Activated CD4-positive, alpha-beta T cell treated with anti-CD3 and anti-CD28 coated beads for 4 hours (primary cell): ENCODE results near the gene ZNF268.

Source experiments
- DNase-seq, 2 donors: peaks; one replicate each; pipeline ENCODE4 v3.0.0-alpha.2; 2020

The ZNF268 gene

DNA sequence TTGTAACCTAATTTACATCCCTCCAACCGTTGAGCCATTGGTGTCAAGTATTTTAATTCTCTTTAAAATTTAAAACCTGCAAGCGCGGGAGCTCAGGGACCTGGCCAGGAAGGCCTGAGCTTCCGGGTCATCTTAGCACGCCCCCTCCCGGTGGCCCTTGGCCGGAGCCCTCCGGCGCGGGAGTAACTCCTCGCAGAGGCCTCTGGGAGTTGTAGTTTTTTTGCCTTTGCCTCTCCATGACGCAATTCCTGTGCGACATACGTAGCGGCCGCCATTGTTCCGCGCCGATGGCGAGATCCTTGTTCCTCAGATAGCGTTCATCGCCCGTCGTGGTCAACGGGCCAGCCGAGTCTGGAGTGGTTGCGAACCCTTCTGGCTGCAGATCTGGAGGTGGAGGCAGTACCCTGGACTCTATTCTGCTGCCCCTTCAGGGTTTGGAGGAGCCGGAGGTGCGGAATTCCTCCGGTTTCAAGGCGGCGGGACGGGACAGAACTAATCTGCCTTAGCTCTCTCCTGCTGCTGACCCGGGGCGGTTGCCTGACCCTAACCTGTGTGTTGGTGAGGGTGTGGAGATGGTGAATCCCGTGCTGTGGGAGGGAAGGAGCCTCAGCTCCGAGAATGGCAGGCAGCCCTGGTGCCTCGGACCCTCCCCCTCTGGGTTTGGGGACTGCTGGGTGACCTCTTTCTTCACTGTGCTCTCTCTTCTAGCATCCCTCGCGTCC is at the start of gene ZNF268:
TSS of gene ZNF268 (plus strand) at position 258 of the 722 bp plus-strand sequence. CDS start 503 bp downstream, outside the sequence.
- peak; percentile 85 to 89 for DNase-seq

DNA sequence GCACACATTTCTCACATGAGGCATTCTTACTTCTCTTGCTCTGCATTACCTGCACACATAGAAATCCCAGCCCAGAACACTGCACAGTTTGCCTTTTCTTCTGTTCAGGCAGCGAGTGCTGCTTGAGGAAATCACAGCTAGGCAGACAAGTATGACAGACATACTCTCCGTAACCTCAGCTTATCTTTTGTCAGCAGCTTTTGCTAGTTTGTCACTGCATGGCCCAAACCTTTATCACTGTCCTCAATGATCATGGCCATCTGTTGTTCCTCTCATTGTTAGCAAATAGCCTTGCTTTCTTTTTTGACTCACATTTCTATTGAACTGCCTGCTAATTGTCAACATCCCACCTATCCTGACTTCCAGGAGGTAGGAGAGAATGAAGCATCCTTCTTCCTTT is 45.5 kb upstream of the ZNF268 start:
- DNase-seq, result no peak

DNA sequence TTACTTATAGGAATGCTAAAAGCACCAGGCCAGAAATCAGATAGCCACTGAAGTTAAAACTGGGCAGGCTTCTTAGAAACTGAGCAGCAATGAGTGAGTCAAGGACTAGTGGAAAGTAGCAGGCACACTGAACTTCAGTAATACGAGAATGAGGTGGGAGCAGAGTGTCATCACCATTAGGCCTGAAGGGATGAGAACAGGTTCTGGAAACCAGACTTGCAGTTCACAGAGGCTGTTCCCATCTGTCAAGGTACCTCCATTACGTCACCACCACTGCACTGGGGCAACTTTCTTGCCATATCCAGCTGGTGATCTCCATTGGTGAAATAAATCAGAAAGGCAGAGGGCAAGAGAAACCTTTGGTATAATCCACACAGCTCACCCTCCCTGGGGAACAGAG is 35.3 kb upstream of the ZNF268 start:
- no peak for DNase-seq

DNA sequence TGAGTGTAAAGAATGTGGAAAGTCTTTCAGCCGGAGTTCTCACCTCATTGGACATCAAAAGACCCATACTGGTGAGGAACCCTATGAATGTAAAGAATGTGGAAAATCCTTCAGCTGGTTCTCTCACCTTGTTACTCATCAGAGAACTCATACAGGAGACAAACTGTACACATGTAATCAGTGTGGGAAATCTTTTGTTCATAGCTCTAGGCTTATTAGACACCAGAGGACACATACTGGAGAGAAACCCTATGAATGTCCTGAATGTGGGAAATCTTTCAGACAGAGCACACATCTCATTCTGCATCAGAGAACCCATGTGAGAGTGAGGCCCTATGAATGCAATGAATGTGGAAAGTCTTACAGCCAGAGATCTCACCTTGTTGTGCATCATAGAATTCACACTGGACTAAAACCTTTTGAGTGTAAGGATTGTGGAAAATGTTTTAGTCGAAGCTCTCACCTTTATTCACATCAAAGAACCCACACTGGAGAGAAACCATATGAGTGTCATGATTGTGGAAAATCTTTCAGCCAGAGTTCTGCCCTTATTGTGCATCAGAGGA is 25.1 kb upstream of the ZNF268 start:
- DNase-seq, result no peak

DNA sequence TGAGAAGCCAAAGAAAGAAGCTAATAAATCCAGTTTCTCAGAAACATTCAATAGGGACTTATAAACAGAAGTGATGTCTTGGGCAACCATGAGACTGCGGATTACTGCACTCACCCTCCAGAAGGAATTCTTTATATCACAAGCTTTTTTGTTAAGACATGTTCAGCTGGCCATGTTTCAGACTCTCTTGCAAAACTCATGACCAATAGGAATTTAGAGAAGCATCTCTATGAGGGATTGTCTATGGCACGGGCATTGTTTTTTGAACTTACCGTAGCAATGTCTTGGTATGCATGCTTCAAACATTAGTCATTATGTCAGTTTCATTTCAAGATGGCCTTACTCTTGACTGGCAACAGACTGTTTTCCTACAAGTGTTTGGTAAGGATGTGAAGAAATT is 15.5 kb upstream of the ZNF268 start:
- DNase-seq, result no peak

DNA sequence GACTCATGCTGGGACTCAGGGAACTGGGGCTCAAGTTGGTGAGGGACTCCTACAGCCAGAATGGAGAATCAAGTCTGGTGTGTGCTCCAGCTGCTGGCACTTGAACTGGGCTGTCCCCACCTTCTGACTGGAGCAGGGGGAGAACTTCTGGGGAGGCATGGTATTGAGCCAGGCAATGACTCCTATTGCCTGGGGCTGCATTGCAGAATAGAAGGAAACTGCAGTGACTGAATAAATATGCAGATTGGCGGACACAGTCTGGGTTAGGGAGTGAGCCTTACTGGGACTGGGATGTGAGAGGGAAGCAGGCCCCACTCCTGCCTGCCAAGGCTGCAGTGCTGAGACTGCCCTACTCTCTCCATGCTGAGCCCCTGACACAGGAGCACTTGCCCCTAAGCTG is 8.8 kb upstream of the ZNF268 start:
- no peak for DNase-seq

DNA sequence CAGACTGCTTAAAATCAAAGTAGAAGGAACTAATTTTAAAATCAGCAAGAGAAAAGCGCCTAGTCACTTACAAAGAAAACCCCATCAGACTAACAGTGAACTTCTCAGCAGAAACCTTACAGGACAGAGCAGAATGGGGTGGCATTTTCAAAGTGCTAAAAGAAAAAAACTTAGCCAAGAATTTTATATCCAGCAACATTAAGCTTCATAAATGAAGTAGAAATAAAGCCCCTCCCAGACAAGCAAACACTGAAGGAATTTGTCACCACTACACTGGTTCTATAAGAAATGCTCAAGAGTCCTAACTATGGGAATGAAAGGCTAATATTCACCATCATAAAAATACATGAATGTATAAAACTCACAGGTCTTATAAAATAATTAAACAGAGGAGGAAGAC is 6.4 kb upstream of the ZNF268 start:
- no peak for DNase-seq

DNA sequence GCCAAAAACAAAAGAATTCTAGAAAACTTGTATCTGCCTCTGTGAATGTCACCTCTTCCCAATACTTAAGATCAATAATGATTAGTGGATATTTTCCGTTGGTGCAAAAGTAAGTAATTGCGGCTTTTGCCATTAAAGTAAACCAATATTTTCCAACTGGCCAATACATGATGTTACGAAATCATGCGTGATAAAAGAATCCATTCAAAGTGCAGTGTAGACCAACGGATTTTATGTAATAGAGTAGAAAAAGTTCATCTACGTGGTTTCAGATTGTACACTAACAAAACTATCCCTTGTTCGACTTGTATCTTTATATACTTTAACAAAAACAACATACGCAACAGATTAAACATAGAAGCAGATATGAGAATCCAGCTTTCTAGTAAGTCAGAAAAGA is 626 bp upstream of the ZNF268 start:
- DNase-seq, result no peak

DNA sequence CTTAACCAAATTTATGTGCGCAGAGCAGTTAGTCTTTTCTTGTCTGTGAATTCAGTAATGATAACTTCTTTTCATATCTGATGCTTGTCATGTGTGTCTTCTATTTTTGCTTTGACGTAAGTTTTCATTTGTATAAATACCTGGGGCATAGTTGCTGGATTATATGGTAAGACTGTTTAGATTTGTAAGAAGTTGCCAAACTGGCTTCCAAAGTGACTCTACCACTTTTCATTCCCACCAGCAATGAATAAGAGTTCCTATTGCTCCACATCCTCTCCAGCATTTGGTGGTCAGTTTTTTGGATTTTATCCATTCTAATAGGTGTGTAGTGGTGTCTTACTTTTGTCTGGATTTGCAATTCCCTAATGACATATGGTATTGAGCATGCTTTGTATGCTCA is 8.9 kb downstream of the ZNF268 start:
- no peak for DNase-seq

DNA sequence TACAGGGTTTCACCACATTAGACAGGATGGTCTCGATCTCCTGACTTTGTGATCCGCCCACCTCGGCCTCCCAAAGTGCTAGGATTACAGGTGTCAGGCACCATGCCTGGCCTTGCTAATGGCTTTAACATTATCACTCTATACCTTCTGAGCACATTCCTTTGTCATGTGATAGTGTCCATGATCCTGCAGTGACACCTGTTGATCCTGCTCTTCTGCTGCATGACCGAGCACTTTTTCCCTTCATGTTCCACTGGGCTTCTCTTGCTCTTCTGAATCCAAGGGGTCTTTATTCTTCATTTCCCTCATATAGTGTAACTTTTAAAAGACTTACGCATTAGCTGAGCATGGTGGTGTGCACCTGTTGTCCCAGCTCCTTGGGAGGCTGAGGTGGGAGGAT is 11.6 kb downstream of the ZNF268 start:
- no peak for DNase-seq

DNA sequence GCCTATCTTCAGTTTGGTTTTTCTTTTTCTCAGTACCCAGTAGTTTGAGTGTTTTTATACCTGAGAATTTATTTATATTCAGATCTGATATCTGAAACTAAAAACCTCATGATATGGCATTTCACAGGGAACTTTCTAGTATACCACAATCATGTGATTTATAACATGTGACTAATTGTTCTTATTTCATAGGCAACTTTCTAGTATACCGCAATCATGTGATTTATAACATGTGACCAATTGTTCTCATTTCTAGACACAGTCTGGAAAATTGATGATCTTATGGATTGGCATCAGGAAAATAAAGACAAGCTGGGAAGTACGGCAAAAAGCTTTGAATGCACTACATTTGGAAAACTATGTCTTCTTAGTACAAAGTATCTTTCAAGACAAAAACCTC is 20.6 kb downstream of the ZNF268 start:
- DNase-seq, result no peak

DNA sequence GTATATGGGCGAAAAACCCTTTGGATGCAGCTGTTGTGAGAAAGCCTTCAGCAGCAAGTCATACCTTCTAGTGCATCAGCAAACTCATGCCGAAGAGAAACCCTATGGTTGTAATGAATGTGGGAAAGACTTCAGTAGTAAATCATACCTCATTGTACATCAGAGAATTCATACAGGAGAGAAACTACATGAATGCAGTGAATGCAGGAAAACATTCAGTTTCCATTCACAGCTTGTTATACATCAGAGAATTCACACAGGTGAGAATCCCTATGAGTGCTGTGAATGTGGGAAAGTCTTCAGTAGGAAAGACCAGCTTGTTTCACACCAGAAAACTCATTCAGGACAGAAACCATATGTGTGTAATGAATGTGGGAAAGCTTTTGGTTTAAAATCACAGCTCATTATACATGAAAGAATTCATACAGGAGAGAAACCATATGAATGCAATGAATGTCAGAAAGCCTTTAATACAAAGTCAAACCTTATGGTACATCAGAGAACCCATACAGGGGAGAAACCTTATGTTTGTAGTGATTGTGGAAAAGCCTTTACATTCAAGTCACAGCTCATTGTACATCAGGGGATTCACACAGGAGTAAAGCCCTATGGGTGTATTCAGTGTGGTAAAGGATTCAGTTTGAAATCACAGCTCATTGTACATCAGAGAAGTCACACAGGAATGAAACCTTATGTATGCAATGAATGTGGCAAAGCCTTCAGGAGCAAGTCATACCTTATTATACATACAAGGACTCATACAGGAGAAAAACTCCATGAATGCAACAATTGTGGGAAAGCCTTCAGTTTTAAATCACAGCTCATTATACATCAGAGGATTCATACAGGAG is 21.4 kb downstream of the ZNF268 start:
- DNase-seq, result no peak

DNA sequence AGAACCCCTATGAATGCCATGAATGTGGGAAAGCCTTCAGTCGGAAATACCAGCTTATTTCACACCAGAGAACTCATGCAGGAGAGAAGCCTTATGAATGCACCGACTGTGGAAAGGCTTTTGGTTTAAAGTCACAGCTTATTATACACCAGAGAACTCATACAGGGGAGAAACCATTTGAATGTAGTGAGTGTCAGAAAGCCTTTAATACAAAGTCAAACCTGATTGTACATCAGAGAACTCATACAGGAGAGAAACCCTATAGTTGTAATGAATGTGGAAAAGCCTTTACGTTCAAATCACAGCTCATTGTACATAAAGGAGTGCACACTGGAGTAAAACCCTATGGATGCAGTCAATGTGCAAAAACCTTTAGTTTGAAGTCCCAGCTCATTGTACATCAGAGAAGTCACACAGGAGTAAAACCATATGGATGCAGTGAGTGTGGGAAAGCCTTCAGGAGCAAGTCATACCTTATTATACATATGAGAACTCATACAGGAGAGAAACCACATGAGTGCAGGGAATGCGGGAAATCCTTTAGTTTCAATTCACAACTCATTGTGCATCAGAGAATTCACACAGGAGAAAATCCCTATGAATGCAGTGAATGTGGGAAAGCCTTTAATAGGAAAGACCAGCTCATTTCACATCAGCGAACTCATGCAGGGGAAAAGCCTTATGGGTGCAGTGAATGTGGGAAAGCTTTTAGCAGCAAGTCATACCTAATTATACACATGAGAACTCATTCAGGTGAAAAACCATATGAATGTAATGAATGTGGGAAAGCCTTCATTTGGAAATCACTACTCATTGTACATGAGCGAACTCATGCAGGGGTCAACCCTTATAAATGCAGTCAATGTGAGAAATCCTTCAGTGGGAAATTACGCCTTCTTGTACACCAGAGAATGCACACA is 22.3 kb downstream of the ZNF268 start:
- DNase-seq, result no peak

DNA sequence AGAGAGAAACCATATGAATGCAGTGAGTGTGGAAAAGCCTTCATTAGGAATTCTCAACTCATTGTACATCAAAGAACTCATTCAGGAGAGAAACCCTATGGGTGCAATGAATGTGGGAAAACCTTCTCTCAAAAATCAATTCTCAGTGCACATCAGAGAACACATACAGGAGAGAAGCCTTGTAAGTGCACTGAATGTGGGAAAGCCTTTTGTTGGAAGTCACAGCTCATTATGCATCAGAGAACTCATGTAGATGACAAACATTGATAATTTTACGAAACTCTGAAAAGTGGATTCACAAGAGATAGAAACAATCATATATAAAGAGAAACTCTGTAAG is 22.9 kb downstream of the ZNF268 start:
- DNase-seq, result no peak

DNA sequence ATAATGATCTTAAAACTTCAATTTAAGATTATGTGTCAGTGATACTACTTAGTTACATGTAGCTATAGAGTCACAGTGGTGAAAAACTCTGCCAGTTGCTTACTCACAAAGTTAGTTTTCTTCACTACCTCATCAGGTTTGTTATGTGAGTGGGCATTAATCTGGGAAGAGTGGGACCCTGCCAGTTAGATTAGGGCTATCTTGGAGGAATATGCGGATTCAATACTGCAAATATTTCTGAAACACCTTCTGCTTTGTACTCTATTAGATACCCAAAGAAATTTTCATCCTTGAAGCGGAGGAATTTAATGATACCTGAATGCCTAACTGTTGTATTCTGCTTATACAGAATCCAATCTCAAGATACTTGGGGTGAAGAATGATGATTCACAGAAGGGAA is 25.1 kb downstream of the ZNF268 start:
- DNase-seq, result no peak

DNA sequence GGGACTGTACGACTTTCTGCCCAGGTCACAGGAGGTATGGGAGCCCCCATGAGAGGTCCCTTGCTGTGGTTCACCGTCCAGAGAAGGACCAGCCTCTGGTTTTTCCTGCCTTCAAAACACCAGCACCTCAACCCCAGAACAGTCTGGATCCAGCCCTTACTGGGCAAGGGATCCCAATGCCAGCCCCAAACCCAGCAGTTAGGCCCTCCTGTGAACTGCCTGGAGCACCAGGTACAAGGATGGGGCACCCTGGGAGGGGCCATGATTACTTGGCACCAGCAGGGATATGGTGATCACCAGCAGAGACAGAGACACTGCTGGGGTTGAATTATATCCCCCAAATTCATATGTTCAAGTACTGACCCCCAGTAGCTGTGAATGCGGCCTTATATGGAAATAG is 34.4 kb downstream of the ZNF268 start:
- DNase-seq, result no peak

DNA sequence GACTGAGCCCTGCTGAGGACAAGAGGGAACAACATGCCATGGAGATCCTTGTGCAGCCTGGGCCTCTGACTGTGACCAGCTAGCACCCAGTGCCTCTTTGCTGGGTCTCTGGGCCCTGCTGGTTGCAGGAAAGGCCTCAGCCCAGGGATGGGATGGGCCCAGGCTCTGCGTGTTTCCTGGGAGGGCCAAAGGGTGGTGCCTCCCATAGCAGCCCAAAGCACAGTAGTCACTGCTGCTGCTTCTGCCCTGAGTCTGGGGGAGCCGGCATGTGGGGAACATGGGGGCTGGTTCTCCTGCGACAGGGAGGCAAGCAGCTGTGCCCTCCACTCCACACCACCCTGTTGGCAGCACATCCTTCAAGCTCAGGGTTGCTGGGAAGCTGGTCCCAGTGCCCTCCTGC is 35.9 kb downstream of the ZNF268 start:
- DNase-seq, result no peak

DNA sequence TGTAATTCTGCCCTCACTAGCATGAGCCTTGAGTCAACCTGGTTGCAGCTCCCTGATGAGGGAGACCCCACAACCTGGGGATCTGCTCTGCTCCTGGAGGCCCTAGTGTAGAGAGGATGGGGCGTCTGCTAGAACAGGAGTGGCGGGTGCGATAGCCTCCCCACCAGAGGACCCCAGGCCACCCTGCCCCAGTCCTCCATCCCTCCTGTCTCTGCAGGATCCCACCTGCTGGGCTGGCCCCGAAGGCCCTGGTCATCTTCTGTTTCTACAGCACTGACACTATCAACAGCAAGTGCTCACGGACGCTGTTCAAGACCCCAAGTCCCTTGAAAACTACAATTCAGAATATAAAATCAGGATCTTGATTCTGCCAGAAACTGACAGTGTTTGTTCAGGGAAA is 39.2 kb downstream of the ZNF268 start:
- DNase-seq, result no peak

DNA sequence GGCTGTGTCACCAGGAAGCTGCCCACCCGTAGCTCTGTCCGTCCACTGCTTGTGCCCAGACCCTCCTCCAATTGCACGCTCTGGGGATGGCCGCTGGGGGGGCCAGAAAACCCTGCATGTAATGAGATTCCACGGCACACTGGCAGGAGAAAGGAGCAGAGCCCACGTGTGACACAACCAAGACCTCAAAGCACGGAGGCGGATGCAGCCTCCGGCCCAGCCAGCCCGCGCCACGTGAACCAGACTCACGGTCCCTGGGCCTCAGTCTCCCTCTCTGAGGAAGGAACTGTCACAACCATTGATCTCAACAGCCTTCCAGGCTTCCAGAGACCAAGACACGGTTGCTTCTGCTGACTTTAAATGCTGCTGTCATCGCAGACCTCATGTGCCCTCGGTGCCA is 39.9 kb downstream of the ZNF268 start:
- no peak for DNase-seq

DNA sequence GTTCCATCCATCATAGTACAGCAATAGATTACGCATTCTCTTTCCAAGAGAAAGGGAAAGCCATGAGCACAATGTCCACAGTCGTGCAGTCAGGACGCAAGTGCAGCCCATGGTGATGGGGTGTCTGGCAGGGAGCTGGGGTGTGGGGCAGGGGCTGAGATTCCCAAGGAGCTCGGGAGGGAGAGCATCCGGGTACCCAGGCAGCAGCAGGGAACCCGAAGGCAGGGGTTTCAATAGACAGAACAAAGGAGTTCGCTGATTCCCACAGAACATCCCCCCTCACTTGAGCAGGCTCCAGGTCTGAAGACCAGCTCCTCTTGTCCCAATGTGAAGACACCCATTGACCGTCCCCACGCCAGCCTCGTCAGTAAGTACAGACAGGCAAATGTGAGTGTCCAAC is 40.9 kb downstream of the ZNF268 start:
- no peak for DNase-seq

DNA sequence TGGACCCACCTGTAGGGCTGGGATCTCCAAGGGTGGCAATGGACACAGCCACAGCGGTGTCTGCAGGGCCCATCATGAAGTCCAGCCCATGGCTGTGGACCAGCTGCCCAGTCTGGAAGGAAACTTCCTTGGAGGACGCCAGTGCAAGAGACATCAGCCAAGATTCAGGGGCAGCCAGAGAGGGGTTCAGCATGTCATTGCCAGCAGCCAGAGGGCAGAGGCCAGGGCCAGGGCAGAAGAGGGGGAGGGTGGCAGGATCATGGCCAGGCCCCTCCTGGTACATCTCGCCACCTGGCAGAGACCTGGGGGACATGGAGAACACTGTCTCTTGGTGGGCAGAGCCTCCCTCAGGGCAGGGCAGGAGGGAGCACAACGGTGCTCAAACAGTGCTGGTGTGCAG is 44.2 kb downstream of the ZNF268 start:
- no peak for DNase-seq

DNA sequence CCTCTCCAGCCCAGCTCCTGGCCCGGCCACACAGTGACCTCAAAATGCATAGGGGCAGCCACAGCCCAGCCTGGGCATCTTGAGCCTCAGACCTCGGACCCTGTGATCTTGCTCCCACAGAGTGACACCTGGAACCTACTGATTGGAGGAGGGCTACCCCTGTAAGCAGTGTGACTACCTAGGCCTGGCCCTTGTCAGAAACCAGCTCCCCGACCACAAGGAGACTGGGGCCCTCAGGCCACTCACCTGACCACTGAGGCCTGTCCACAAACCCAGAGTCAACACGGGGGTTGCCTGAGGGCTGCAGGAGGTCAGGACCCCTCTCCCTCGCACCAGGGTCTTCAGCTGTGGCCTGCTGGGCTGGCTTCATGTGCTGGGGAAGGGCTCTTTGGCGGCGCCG is 45.4 kb downstream of the ZNF268 start:
- DNase-seq, result no peak

DNA sequence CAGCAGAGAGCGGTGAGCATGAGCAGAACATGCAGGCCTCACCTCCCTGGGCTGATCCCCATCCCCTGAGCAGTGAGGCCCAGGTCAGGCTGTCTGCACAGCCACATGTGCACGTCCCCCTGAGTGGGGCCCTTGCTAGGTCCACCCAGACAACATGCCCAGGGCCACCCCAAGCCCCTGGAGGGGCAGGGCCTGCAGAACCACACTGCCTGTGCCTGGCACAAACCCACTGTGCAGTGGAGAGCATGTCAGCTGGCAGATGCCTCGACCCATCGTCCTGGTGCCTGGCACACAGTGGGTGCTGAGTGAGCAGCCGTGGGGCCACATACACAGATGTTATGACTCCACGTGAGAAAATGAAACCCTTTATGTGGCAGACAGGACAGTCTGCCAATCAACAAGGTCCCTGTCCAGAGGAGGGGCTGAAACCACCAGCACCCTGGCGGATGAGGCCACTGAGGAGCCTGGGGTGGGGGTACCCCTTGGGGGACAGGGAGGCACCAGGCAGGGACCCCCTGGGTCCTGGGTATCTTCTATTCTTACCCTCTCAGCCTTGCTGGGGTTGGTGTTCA is 46.1 kb downstream of the ZNF268 start:
- no peak for DNase-seq
